SK-N-SH treated with all-trans-retinoic acid at 6 μM for 48 hours (cell line): ENCODE results near the gene LRFN2.

Experiments
- CSDC2 ChIP-seq: fragments of 250-450 bp; sonication (Bioruptor Pico); IDR thresholded peaks from 2 replicates; pipeline ENCODE4 v1.5.0; 2020; ENCODE audit warnings: mild to moderate bottlenecking, moderate library complexity
- ESRRG ChIP-seq: fragments of 250-450 bp; sonication (Bioruptor Pico); IDR thresholded peaks from 2 replicates; pipeline ENCODE4 v1.6.1; 2021; ENCODE audit warnings: mild to moderate bottlenecking
- ISL1 ChIP-seq: fragments of 250-450 bp; sonication (Bioruptor Pico); IDR thresholded peaks from 2 replicates; pipeline ENCODE4 v2.1.2; 2022; ENCODE audit warnings: mild to moderate bottlenecking, moderate library complexity
- OSR1 ChIP-seq: fragments of 250-450 bp; sonication (Bioruptor Pico); IDR thresholded peaks from 2 replicates; pipeline ENCODE4 v1.8.0; 2022; ENCODE audit warnings: moderate library complexity, mild to moderate bottlenecking, inconsistent platforms
- TOX ChIP-seq: fragments of 250-450 bp; sonication (Bioruptor Pico); IDR thresholded peaks from 2 replicates; pipeline ENCODE4 v1.8.0; 2021; ENCODE audit warnings: mild to moderate bottlenecking, moderate library complexity, borderline replicate concordance
- ZFP30 ChIP-seq: fragments of 450-650 bp; formaldehyde crosslinking; IDR thresholded peaks from 2 replicates; pipeline ENCODE4 v1.5.0; 2022; ENCODE audit warnings: mild to moderate bottlenecking, moderate library complexity
- ZNF70 ChIP-seq: fragments of 450-650 bp; formaldehyde crosslinking; IDR thresholded peaks from 2 replicates; pipeline ENCODE4 v1.5.0; 2020; ENCODE audit warnings: mild to moderate bottlenecking, moderate library complexity
- TF ChIP-seq, protein P1 (sequence below): fragments of 250-450 bp; sonication (Bioruptor Pico); IDR thresholded peaks from 2 replicates; pipeline ENCODE4 v1.8.0; 2020; ENCODE audit warnings: mild to moderate bottlenecking, moderate library complexity, borderline replicate concordance
- TF ChIP-seq, protein P2 (sequence below): fragments of 250-450 bp; sonication (Bioruptor Pico); IDR thresholded peaks from 2 replicates; pipeline ENCODE4 v1.5.1; 2020; ENCODE audit warnings: low read depth, mild to moderate bottlenecking, moderate library complexity

DNA sequence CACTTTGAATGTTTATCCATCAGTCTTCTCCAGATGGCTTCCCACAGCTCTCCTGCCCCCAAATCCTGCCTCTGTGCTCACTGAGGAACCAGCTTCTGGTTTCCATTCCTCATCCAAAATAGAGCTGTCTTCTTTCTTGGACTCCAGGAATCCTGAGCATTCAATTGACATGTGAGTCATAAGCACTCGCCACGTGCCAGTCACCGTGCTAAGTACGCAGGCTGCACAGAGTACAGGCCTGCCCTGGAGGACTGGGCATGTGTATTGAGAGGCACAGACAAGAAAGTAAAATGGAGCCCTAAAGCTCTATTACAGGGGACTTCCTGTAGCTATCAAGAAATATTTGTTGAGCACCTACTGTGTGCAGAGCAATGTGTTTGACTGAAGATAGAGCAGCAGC is 39.7 kb upstream of the LRFN2 start:
- TF ChIP-seq, protein P1, sequence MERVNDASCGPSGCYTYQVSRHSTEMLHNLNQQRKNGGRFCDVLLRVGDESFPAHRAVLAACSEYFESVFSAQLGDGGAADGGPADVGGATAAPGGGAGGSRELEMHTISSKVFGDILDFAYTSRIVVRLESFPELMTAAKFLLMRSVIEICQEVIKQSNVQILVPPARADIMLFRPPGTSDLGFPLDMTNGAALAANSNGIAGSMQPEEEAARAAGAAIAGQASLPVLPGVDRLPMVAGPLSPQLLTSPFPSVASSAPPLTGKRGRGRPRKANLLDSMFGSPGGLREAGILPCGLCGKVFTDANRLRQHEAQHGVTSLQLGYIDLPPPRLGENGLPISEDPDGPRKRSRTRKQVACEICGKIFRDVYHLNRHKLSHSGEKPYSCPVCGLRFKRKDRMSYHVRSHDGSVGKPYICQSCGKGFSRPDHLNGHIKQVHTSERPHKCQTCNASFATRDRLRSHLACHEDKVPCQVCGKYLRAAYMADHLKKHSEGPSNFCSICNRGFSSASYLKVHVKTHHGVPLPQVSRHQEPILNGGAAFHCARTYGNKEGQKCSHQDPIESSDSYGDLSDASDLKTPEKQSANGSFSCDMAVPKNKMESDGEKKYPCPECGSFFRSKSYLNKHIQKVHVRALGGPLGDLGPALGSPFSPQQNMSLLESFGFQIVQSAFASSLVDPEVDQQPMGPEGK (CRISPR knock-in tag), result no peak
- TF ChIP-seq, protein P2, sequence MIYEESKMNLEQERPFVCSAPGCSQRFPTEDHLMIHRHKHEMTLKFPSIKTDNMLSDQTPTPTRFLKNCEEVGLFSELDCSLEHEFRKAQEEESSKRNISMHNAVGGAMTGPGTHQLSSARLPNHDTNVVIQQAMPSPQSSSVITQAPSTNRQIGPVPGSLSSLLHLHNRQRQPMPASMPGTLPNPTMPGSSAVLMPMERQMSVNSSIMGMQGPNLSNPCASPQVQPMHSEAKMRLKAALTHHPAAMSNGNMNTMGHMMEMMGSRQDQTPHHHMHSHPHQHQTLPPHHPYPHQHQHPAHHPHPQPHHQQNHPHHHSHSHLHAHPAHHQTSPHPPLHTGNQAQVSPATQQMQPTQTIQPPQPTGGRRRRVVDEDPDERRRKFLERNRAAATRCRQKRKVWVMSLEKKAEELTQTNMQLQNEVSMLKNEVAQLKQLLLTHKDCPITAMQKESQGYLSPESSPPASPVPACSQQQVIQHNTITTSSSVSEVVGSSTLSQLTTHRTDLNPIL (CRISPR knock-in tag), result no peak
- no peak for TF ChIP-seq ZNF70 (CRISPR knock-in tag)
- TF ChIP-seq TOX (CRISPR knock-in tag), result no peak
- no peak for TF ChIP-seq CSDC2 (CRISPR knock-in tag)
- no peak for TF ChIP-seq ZFP30 (CRISPR knock-in tag)
- no peak for TF ChIP-seq OSR1 (CRISPR knock-in tag)
- TF ChIP-seq ISL1 (CRISPR knock-in tag), result no peak
- no peak for TF ChIP-seq ESRRG (CRISPR knock-in tag)
